HepG2 (cell line): Measurements from ENCODE around the gene PRSS8. TPM values are rescaled to one million over a fixed set of nuclear protein-coding genes. Genes with fewer than 3 reads are reported as not detected.
A peak's percentile ranks its signal among the peaks of the same experiment; 100 is the strongest.

Source experiments
- AGO2 ChIP-seq: fragments of 200-400 bp; formaldehyde crosslinking; optimal IDR thresholded peaks from 2 replicates; pipeline ENCODE3; 2017; ENCODE audit warnings: mild to moderate bottlenecking, low read depth, low read length, moderate library complexity
- EP300 ChIP-seq, 3 experiments: sonication (generic) in 1 of 3; formaldehyde crosslinking in 1 of 3; IDR thresholded peaks; 2 replicates each; pipeline versions ENCODE4 v1.5.1 to v1.6.1; 2011 to 2020; ENCODE audit warnings: low read depth in 2 of 3, low read length in 2 of 3, borderline replicate concordance in 1 of 3, improper control_type of control experiment in 1 of 3, mild to moderate bottlenecking in 1 of 3, missing genetic modification reagents in 1 of 3, moderate library complexity in 1 of 3
- PAXIP1 ChIP-seq: sonication (generic); formaldehyde crosslinking; conservative IDR thresholded peaks from 2 replicates; pipeline ENCODE4 v1.4.0; 2020; ENCODE audit warnings: mild to moderate bottlenecking, missing genetic modification reagents, moderate library complexity
- TOPORS ChIP-seq: sonication (generic); formaldehyde crosslinking; IDR thresholded peaks from 2 replicates; pipeline ENCODE4 v1.8.0; 2023; ENCODE audit warnings: mild to moderate bottlenecking, missing genetic modification reagents
- ZNF687 ChIP-seq: sonication (generic); formaldehyde crosslinking; IDR thresholded peaks from 2 replicates; pipeline ENCODE4 v1.5.1; 2020; ENCODE audit warnings: mild to moderate bottlenecking, missing genetic modification reagents, moderate library complexity
- polyA plus RNA-seq, 8 experiments: library from polyadenylated mRNA; depleted of rRNA in 3 of 8; stranded (reverse) in 7 of 8; unstranded in 1 of 8; fragments of >200 nt; fragmentation: Illumina TruSeq in 4 of 8; extraction: Trizol in 4 of 8; gene quantifications; 2 replicates each; pipeline versions ENCODE4 v1.2.1 to v1.2.3, GENCODE V29; 2011 to 2016; ENCODE audit warnings: low read depth in 4 of 8, missing spikeins in 1 of 8, mixed read lengths in 1 of 8; ENCODE audit not compliant: insufficient read depth in 1 of 8
- total RNA-seq, 5 experiments: library from RNA; depleted of rRNA; stranded (reverse); fragments of >200 nt; fragmentation: Illumina TruSeq; extraction: Trizol; gene quantifications; 2 replicates each; pipeline ENCODE4 v1.2.3, GENCODE V29; 2016; ENCODE audit warnings: low read depth in 1 of 5

The PRSS8 gene
- total and polyA plus RNA-seq, 2 of the 13 experiments (the other 11 are each of a cell fraction or from before 2014, with no cell fraction given): 2.6 to 7.2 TPM

DNA sequence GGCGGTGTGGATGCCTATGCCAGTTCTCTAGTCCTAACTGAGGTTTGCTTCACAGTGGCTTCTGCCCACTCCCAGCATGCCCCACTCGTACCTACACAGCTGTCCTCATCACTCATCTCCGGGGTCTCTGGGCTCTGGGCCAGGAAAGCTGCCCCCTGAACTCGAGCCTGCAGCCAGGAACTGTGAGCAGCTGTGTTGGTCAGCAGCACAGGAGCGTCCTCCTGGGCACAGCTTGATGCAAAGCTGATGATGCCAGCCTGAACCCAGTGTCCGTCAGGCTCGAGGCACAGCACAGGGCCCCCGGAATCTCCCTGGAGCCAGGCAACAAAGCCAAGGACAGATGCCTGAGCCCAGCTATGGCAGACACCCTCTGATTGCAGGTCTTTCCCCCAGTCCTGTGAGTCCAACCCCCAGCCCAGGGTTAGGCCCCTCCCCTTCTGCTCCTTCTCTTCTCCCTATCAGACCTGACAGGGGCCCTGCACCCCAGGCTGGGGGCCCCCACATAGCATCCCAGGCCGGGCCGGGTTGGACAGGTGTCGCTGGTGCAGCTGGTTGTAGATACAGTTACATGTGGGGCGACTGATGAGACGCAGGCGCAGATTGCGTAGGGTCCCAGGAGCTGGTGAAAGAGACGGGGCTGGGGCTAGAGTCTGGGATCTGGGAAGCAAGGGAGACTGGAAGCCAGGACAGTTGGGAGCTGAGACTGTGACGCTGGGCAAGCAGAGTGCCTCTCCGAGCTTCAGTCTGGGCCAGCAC lies 49.5 kb downstream of the PRSS8 start (continued):
- no peak for TF ChIP-seq PAXIP1
- no peak for TF ChIP-seq EP300 (IDR thresholded peaks at IDR 0.05; ENCODE audit: low read depth in 2 of 2, low read length in 2 of 2)
- TF ChIP-seq EP300 (CRISPR knock-in tag; IDR thresholded peaks at IDR 0.05; ENCODE audit: borderline replicate concordance): no peak
- peak; percentile 84 for TF ChIP-seq AGO2
- no peak for TF ChIP-seq TOPORS (CRISPR knock-in tag)
- TF ChIP-seq ZNF687: 0 out of 2 replicates have a peak, but pooled peaks have one; percentile 15
